Fibroblast of villous mesenchyme (primary cell): ENCODE results near the gene TNRC6C. TPM values are rescaled to one million over a fixed set of nuclear protein-coding genes. Genes with fewer than 3 reads are reported as not detected.

ENCODE experiments used
- DNase-seq: peaks from one replicate; pipeline ENCODE4 v3.0.0-alpha.2; 2010; ENCODE audit warnings: low read depth
- H3K4me3 ChIP-seq: 2 replicates; pipeline ENCODE4 v1.5.1; 2011; ENCODE audit warnings: low read depth, mild to moderate bottlenecking, low read length
- total RNA-seq: library from RNA; depleted of rRNA; stranded (reverse); fragments of >200 nt; gene quantifications from 2 replicates; pipeline ENCODE4 v1.2.3, GENCODE V29; 2012
- TF ChIP-seq, protein P1 (sequence below): IDR thresholded peaks from 2 replicates; pipeline ENCODE4 v1.5.1; 2012; ENCODE audit warnings: low read depth, mild to moderate bottlenecking, low read length; ENCODE audit not compliant: insufficient read depth

The TNRC6C gene
- total RNA-seq, 1 donor: 4.3 TPM

DNA sequence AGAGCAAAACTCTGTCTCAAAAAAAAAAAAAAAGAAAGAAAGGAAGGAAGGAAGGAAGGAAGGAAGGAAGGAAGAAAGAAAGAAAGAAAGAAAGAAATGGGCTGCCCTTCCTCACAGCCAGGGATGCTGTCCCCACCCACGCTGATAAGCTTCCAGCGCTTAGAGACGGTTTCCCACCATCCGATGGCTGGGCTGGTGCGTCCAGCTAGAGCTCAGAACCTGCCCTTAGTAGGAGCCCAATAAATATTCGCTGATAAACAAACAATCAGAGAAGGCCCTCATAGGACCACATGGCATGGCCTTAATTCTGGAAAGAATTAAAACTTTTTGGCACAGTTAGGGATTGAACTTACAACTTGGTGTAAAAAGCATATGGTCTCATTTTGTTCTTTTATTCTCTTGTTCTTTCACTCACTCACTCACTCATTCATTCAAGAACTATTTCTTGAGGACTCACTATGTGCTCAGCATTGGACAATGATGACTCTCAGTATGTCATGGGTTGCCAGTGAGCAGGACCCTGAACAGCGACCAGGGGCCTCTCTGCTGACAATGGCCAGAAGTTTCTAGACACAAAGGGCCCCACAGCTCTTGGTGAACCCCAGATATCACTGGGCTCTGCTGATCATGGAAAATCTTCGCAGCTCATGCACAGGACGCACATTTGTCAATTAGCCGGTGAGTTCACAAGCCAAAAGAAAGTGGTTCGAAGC lies 32.5 kb upstream of the TNRC6C start:
- no peak for DNase-seq

DNA sequence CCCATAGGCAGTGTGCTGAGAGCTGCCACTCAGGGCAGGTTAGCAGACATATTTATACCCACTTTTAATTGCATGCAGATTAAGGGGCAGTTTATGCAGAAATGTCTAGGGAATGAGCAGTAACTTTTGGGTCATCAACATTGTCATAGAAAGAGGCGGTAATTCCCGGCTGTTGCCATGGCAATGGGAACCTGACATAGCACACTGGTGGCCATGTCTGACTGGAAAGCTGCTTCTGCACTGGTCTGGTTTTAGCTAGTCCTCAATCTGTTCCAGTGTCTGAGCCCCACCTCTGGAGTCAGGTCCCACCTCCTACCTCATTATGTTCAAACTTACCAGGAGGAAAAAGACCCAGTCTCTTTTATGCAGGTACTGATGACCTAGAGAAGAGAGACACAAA lies 31.5 kb upstream of the TNRC6C start:
- TF ChIP-seq, protein P1, sequence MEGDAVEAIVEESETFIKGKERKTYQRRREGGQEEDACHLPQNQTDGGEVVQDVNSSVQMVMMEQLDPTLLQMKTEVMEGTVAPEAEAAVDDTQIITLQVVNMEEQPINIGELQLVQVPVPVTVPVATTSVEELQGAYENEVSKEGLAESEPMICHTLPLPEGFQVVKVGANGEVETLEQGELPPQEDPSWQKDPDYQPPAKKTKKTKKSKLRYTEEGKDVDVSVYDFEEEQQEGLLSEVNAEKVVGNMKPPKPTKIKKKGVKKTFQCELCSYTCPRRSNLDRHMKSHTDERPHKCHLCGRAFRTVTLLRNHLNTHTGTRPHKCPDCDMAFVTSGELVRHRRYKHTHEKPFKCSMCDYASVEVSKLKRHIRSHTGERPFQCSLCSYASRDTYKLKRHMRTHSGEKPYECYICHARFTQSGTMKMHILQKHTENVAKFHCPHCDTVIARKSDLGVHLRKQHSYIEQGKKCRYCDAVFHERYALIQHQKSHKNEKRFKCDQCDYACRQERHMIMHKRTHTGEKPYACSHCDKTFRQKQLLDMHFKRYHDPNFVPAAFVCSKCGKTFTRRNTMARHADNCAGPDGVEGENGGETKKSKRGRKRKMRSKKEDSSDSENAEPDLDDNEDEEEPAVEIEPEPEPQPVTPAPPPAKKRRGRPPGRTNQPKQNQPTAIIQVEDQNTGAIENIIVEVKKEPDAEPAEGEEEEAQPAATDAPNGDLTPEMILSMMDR: no peak
- no peak overlapping the region for H3K4me3 ChIP-seq
- no peak for DNase-seq

More for the DNA sequence above, 32.5 kb upstream of the TNRC6C start:
- TF ChIP-seq, protein P1: no peak
- H3K4me3 ChIP-seq: no peak overlapping the region

DNA sequence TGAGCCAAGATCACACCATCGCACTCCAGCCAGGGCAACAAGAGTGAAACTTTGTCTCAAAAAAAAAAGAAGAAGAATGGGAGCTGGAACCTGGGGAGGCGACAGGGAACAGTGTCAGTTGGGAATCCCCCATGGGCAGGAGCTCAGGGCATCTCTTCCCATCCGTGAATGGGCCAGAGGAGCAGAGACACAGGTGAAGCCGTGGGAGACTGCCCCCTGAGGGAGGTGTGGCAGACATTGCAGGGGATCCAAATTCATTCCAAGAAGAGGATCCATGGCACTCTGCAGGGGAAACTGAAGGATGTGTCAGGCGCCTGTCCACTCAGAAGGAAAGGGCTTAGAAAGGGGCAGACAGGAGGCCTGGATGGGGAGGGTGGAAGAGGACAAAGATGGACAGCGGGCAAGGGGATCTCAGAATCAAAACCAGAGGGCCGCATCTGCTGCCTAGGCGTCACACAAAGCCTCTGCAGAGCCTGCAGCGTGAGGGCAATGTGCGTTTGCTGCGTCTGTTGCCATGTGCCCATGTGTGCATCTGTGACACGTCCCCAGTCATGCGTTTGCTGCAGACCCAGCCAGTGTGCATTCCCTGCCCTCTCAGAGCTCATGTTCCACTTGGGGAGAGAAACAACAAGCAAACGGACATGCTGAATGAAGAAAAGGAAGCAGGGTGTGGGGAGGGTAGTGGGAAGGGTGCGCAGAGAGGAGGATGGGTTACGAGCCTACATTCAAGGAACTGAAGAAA lies 30.6 kb upstream of the TNRC6C start:
- TF ChIP-seq, protein P1: no peak
- H3K4me3 ChIP-seq: no peak overlapping the region
- DNase-seq: no peak

DNA sequence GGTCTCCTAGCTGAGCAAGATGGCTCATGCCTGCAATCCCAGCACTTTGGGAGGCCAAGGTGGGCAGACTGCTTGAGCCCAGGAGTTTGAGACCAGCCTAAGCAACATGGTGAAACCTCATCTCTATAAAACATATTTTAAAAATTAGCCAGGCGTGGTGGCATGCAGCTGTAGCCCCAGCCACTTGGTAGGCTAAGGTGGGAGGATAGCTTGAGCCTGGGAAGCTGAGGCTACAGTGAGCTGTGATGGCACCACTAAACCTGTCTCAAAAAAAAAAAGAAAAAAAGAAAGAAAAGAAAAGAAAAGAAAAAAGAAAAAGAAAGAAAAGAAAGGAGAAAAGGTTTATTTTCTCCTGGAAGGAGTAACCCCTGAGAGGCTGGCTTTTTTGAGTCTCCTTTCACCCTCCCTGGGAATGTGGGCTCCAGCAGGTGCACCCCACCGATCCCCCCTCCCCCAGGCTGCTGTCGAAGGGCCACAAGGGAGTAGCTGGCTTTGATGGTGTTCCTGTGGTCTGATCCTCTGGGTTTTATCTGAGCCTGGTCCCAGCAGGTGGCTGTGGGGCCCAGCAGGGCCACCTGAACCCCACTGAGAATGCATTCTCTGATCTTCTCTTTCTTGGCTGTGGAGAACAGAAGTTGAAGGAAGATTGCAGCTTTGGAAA lies 29.9 kb upstream of the TNRC6C start:
- TF ChIP-seq, protein P1: no peak
- DNase-seq: no peak

DNA sequence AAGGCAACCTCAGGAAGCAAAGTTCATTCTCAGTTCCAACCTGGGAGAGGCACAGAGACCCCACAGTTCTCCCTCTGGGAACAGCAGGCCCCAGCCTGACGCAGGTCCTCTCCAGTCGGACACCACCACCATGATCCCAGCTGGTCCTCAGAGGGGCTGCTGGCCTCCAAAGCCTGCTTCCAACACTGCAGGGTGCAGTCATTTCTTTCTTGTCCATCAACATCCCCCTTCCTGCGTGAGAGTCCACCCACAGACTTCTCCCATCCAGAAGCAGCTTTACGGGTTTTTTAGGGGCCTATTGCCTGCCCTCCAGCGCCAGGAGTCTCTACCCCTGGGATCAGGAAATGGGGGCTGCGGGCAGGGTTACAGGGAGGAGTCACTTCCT lies 29.3 kb upstream of the TNRC6C start:
- DNase-seq: no peak

More for the DNA sequence above, 29.9 kb upstream of the TNRC6C start:
- H3K4me3 ChIP-seq: no peak overlapping the region

DNA sequence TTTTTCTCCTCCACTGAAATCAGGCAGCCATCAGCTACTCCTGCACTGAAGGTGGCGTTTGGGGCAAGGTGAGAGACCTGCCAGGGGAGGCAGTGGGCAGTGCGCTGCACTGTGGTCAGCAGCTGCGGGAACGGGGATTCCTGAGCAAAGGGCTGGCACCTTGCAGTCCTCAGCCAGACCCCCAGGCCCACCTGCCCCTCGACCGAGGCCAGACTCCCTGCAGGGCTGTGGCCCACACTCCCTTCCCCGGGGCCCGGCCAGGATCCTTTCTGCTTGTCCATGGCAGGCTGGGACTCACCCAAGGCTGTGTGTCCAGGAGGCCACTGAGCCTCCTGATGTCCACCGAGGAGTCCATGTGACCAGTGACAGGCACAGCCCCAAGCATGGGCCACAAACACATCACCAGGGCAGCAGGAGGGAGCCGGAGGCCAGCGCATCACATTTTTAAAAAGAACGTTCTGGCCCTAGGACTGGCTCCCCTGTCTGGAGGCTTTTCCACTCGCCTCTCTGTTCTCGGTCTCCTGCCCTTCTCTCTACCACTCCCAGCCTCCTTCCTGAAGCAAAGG lies 28.5 kb upstream of the TNRC6C start:
- no peak overlapping the region for H3K4me3 ChIP-seq
- TF ChIP-seq, protein P1: no peak
- DNase-seq: no peak

More for the DNA sequence above, 29.3 kb upstream of the TNRC6C start:
- TF ChIP-seq, protein P1: no peak
- no peak overlapping the region for H3K4me3 ChIP-seq
